Measurements from ENCODE around the gene KCNMA1.

- no peak for TF ChIP-seq MAX (CRISPR knock-in tag; IDR thresholded peaks at IDR 0.05)
- no peak for TF ChIP-seq RCOR1 (IDR thresholded peaks at IDR 0.05; ENCODE audit: borderline replicate concordance in 1 of 2, low read depth in 2 of 2, low read length in 2 of 2)
- no peak for TF ChIP-seq CTCF (IDR thresholded peaks at IDR 0.05 in 2 of 3, conservative IDR thresholded peaks at IDR 0.05 in 1 of 3; ENCODE audit: insufficient read depth in 2 of 3, low read depth in 1 of 3, low read length in 3 of 3)
- TF ChIP-seq STAT5A (IDR thresholded peaks at IDR 0.05; ENCODE audit: borderline replicate concordance, low read length), result no peak
- TF ChIP-seq ZNF274 (IDR thresholded peaks at IDR 0.05; ENCODE audit: borderline replicate concordance, low read depth, low read length), result no peak
- no peak for TF ChIP-seq SREBF2 (CRISPR knock-in tag; IDR thresholded peaks at IDR 0.05)
- no peak for TF ChIP-seq PHB2 (IDR thresholded peaks at IDR 0.05; ENCODE audit: low read depth)
- no peak for TF ChIP-seq THRA (IDR thresholded peaks at IDR 0.05)
These were observed 33.3 kb upstream of the KCNMA1 start for GRCh38 chr10:77670817-77671443.
